ENCODE measurements around the gene ATG7.

GRCh38 chr3:11444404-11444803, 172.2 kb downstream of the ATG7 start:
- TF ChIP-seq, protein P1, sequence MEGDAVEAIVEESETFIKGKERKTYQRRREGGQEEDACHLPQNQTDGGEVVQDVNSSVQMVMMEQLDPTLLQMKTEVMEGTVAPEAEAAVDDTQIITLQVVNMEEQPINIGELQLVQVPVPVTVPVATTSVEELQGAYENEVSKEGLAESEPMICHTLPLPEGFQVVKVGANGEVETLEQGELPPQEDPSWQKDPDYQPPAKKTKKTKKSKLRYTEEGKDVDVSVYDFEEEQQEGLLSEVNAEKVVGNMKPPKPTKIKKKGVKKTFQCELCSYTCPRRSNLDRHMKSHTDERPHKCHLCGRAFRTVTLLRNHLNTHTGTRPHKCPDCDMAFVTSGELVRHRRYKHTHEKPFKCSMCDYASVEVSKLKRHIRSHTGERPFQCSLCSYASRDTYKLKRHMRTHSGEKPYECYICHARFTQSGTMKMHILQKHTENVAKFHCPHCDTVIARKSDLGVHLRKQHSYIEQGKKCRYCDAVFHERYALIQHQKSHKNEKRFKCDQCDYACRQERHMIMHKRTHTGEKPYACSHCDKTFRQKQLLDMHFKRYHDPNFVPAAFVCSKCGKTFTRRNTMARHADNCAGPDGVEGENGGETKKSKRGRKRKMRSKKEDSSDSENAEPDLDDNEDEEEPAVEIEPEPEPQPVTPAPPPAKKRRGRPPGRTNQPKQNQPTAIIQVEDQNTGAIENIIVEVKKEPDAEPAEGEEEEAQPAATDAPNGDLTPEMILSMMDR (IDR thresholded peaks at IDR 0.05; ENCODE audit: insufficient read depth, low read length, poor library complexity, severe bottlenecking): no peak
- no peak for TF ChIP-seq EZH2phosphoT487 (conservative IDR thresholded peaks at IDR 0.05; ENCODE audit: low read length)

Data from SU-DHL-6 (cell line).